Anterior cingulate cortex (tissue), 58 donors: Measurements from ENCODE around the gene SFT2D2.

ENCODE experiments used
- DNase-seq, 58 donors: peaks; one replicate each; lab custom pipeline; 2025; lab: John Stamatoyannopoulos, UW

SFT2D2 gene

DNA sequence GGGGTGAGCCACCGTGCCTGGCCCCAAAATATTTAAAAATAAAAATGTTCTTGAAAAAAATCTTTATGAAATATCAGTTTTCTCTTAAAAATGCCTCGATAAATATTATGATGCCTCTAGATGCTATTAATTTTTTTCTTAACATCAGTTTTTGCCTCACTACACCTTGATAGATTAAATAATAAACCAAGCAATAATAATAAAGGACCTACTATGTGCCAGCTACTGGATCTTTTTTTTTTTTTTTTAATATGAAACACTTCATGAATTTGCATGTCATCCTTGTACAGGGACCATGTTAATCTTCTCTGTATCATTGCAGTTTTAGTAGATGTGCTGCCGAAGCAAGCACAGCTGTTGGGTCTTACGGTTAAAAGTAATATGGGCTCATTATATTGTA is 37.3 kb downstream of the SFT2D2 start:
- DNase-seq: no peak

GRCh38 chr1:168264296-168264695 is 38.5 kb downstream of the SFT2D2 start:
- no peak for DNase-seq

DNA sequence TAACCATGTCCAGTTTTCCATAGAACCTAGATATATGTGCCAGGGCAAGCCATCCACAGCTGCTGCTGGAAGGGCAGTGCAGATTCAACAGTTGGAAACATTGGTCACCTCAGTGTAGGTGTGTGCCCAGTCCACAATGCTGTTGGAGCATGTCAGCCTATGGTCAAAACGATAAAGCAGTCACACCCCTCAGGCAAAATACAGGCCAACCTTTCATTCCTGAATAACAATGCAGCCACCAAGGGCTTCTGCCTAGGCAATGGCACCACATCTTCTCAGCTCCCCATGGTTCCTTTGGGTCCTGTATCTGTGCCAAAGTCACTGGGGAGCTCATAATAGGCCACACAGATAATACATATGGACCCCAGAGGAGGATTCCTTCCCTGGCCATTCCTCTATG is 39.8 kb downstream of the SFT2D2 start:
- DNase-seq: no peak

DNA sequence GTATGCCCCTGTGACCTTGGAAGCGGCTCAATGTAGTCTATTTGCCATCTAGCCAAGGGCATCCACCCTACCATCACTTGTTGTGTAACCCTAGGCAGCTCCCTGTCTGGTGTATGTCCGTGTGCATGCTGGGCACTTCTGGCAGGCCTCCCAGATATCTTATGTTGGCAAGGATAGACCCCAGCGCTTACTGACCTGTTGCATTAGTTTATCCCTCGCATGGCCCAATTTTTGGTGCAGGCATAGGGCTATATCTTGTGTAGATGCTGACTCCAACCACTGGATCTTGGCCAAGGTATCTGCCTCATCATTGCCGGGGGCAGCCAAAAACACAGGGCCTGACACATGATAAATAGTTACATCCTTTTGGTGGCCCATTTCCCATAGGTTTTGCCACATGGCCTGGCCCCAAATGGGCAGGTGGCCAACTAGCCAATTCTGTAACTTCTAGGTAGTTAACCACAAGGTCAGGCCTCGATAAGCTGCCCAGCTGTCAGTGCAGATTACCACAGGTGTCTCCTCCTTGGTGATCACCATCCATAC is 40.9 kb downstream of the SFT2D2 start:
- DNase-seq: no peak

GRCh38 chr1:168271636-168272035 is 45.8 kb downstream of the SFT2D2 start:
- no peak for DNase-seq

DNA sequence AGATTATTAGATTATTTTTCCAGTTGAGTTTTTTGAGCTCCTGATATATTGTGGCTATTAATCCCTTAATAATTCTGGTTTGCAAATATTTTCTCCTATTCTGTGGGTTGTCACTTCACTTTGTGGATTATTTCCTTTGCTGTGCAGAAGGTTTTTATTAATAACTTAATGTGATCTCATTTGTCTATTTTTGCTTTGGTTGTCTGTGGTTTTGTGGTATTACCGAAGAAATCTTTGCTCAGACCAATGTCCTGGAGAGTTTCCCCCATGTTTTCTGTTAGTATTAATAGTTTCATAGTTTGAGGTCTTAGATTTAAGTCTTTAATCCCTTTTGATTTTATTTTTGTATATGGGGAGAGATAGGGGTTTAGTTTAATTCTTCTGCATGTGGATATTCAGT is 47.8 kb downstream of the SFT2D2 start:
- DNase-seq: no peak

- DNase-seq: no peak
These were observed 53.4 kb downstream of the SFT2D2 start for GRCh38 chr1:168279253-168279652.

DNA sequence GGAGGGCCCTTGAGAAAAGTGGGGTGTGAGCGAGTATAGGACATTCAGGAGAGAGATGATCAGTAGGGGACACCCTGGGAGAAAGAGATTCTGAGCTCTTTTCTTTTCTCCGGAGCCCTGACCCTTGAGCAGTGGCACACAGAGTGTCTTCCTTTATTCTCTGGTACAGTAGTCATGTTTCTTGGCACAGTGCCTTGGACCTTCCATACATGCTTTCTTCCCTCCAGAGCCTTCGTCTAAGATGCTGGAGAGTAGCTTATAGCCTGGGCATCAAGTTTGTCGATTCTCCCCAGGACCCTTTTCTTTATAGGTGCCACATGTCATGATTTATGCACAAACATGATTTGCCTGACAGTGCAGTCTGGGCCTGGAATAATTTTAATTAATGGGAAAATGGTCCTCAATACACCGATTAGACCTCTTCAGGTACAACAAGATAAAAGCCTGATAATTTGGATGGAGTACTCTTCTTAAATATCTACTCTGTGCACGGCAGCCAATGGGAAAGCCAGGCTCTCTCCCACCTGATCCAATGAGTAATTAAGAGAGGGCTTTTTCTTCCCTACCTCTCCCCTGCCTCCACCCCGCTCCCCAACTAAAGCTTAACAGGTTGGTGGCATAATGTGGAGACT is 54.6 kb downstream of the SFT2D2 start, which contains the start of gene TBX19:
TSS of gene TBX19 (plus strand) at position 582 of the 632 bp plus-strand sequence. CDS start 214 bp downstream, outside the sequence.
- no peak for DNase-seq

DNA sequence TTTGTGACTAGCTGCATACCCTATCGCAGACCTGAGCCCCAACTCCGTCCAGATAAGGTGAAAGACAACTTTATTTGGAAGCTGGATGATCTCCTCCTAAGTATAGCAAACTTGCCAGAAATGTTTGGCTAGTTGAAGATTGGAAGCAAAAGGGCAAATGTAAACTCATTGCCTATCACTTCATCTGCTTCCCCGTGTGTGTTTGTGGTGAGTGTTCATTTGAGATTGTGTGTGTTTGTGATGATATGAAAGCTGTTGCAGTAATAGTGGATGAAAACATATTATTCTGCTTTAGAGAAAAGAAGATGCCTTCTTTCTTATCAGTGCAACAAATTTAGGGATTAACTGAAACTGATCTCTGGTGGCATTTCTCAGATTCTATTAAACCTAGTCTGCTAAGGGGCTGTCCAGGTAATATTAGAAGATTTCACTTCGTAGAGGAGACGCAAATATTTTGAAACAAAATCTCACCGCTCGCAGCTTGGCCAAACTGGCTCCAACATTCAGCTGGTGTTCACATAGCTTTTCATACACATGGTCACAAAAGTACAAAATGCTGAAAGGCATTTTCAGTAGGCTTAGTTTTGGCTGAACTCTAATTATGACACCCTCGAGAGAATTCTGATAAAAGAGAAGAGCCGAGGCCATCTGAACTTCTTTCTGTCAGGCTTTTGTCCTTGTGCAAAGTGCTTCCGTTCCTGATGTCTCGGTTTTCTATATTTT is 56.0 kb downstream of the SFT2D2 start:
- no peak for DNase-seq

DNA sequence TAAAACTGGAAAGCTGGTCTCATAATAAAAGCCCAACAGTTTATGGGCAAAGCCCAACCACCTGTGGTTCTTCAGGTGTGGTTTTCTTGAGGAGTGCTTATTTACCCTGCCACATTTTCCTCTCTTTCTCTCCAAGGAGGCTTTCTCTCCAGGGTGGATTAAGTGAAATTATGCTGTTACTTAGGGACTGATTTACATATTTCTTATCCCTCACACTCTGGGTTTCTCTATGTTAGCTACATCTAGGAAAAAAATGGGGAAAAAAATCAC is 59.7 kb downstream of the SFT2D2 start:
- no peak for DNase-seq

DNA sequence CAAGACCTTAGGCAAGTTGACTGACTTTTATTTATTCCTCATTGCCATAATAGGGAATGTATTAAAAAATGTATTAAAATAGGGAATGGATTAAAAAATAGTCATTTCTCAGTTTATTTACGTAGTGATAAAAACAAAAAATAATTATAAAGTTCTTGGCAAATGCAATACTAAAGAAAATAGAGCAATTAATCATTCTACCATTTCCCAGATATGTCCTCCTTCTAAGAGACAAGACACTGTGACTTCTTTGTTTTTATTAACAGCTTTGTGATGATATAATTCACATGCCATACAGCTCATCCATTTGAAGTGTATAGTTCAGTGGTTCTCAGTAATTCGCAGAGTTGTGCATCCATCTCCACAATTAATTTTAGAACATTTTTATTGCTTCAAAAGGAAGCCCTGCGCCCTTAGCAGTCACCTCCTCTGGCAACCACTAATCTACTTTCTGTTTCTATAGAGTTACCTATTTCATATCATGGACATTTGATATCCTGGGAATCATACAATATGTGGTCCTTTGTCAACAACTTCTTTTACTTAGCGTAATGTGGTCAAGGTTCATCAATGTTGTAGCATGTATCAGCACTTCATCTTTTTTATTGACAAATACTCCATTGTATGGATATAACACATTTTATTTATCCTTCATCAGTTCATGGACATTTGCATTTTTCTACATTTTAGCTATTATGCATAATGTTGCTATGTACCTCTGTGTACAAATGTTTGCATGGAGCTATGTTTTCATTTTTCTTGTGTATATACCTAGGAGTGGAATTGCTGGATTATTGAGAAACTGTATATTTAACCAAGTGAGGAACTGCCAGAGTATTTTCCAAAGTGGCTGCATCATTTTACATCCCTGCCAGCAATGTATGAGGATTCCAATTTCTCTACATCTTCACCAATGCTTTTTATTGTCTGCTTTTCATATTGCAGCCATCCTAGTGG is 60.4 kb downstream of the SFT2D2 start:
- no peak for DNase-seq

DNA sequence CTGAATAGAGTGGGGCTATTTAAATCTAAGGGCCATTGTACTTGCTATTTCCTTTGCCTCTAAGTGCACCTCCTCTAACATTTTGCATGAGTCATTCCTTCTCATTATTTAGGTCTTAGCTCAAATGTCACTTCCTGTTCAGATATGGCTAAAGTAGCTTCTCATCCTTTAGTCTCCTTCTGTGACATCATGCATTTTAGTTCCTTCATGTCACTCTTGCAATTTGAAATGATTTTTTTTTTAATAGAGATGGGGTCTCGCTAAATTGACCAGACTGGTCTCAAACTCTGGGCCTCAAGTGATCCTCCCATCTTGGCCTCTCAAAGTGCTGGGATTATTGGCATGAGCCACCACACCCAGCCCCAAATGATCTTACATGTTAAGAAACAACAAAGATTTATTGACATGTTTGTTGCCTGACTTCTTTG is 61.4 kb downstream of the SFT2D2 start:
- no peak for DNase-seq

GRCh38 chr1:168288311-168289052 is 62.7 kb downstream of the SFT2D2 start:
- DNase-seq: no peak

- DNase-seq: no peak
These were observed 65.5 kb downstream of the SFT2D2 start for GRCh38 chr1:168291222-168291837.

DNA sequence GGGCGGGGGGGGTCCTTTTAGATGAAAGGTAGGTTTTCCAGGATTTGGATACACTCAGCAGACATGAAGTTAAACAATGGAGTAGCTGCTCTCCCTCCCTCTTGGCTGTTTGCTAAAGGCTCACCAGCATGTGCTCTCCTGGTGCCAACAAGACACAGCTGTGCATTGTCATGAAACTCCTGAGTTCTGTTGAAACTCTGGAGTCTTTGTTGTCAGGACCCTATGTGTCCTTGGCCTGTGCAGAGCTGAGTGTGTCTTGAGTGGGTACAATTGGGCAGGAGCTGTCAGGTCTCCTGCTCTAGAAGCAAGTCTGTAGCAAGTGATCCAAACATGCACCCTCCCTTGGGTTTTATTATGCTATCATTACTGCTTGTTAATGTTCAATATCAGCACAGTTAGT is 67.6 kb downstream of the SFT2D2 start:
- no peak for DNase-seq

DNA sequence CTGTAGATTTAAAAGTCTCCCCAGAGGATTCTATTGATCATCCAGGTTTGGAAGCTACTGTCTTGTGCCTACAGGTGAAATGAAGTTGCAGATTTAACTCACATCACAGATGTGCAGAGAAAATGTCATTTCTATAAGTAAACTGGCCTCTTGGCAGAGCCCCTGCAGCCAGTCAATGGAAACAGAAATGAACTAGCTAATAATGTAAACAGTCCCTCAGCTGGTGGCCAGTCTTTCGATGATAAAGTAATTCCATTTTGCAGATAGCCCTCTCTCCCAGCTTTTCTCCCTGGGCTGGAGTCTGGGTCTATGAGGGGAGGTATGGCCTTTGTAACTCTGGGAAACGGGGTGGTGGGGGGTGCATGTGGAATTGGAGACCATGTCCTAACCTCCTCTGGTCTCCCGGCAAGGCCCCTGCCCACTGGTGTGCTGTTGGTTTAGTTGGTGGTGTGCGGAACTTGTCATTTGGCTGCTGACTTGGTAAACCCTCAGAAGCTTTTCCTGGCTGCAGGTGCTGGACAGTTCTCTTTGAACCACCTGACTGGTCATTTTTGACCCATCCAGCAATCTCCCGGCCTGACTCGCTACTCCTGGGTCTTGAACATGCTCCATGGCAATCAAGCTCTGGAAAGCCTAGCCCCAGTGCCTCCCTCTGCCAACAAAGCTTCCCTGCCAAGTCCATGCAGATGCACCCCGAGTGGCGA is 69.8 kb downstream of the SFT2D2 start:
- DNase-seq: no peak

GRCh38 chr1:168297019-168297730 is 71.4 kb downstream of the SFT2D2 start:
- DNase-seq: no peak

DNA sequence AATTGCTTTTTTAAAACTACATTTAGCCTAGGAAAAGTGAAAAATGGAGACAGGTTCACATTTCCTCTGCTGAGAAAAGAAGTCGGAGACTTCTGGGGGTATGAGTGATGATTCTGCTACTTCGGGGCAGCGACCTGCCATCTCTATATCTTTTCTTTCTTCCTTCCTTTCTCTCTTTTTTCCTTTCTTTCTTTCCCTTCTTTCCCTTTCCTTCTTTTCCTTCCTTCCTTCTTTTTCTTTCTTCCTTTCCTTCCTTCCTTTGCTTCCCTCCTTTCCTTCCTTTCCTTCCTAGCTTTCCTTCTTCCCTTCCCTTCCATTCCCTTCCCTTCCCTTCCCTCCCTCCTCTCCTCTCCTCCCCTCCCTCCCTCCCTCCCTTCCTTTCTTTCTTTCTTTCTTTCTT is 72.6 kb downstream of the SFT2D2 start:
- DNase-seq: no peak

- peak in 9 of 58 donors; percentile 2 to 58 (median 7) for DNase-seq
These were observed 74.8 kb downstream of the SFT2D2 start for GRCh38 chr1:168300626-168301025.
